ENCODE measurements around the gene CRY1.

The CRY1 gene

GRCh38 chr12:106955377-106956047 is 137.8 kb downstream of the CRY1 start, which contains the start of gene TMEM263:
TMEM263 (plus strand) TSS chr12:106955907; CDS start chr12:106967117, 11,210 bp downstream.
- DNase-seq = peak; percentile 93

GRCh38 chr12:106954462-106955376 is 138.6 kb downstream of the CRY1 start:
- no peak for DNase-seq

- DNase-seq = no peak
Observed at GRCh38 chr12:106953352-106954250, 139.7 kb downstream of the CRY1 start.

- DNase-seq = no peak
Observed at GRCh38 chr12:106950591-106950990, 142.8 kb downstream of the CRY1 start.

GRCh38 chr12:106947461-106947860 is 145.9 kb downstream of the CRY1 start:
- no peak for DNase-seq

- DNase-seq = no peak
Observed at GRCh38 chr12:106945261-106945851, 148.0 kb downstream of the CRY1 start.

GRCh38 chr12:106942775-106943174 is 150.6 kb downstream of the CRY1 start:
- no peak for DNase-seq

GRCh38 chr12:106941481-106942156 is 151.7 kb downstream of the CRY1 start:
- DNase-seq = no peak

All from NCI-H1048 (cell line).